Measurements from ENCODE around the gene HUNK.

The HUNK gene

GRCh38 chr21:31877463-31877957 lies 4.7 kb downstream of the HUNK start:
- Histone ChIP-seq H3K4me3 (ENCODE audit: low read depth in 1 of 2, low read length in 1 of 2) (no peak overlapping the region), H3K36me3 (no peaks in the 10 kb centered on the region), H3K27ac (no peak overlapping the region), H3K27me3 (peaks cover 87% of the 10 kb centered on the region), H3K9me3 (no peaks in the 10 kb centered on the region), H3K4me1 (ENCODE audit: control insufficient read depth in 1 of 2, insufficient read depth in 1 of 2, low read depth in 1 of 2, low read length in 1 of 2) (peaks cover 0 to 5% of the 10 kb centered on the region in 2 experiments)
- no peak for TF ChIP-seq CTCF (IDR thresholded peaks at IDR 0.05)

DNA sequence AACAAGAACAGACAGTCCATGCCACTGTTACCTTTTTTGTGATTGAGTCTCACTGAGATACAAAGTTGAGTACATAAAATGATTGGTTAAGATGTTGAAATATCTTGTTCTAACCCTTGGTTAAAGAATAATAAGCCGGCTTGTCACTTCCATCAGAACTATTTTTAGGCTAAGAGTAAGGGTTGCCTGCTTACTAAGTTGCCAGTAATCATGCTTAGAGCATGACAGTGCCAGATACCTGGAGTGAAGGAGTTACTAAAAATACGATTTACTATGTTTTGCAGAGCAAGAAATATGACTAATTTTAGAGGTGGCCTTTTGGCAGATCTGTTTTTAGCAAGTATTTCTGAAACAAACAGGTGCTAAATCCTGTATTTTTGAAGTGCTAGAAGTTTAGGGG lies 6.0 kb downstream of the HUNK start:
- Histone ChIP-seq H3K4me1 (ENCODE audit: control insufficient read depth in 1 of 2, insufficient read depth in 1 of 2, low read depth in 1 of 2, low read length in 1 of 2) (peaks cover 0 to 3% of the 10 kb centered on the region in 2 experiments), H3K9me3 (no peaks in the 10 kb centered on the region), H3K36me3 (no peaks in the 10 kb centered on the region), H3K4me3 (ENCODE audit: low read depth in 1 of 2, low read length in 1 of 2) (no peak overlapping the region), H3K27ac (no peak overlapping the region), H3K27me3 (peaks cover 74% of the 10 kb centered on the region)
- TF ChIP-seq CTCF (IDR thresholded peaks at IDR 0.05) = no peak

DNA sequence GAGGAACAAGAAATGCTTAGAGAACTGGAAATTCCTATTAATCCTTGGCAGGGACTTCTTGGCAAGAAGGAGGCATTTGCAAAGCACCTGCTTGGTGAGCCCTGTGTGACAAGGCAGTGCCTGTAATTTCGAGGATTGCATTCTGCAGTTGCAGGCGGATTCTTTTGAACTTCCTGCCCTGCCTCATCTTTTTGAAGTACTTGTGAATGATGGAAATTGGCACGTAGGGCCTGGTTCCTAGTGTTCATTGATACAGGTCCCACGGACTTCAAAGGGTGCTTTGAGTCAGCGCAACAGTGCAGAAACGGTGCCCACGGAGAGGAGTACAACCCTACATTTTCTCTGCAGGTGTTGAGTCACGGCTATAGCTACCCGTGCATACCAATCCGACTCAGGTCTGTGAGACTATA lies 6.4 kb downstream of the HUNK start:
- Histone ChIP-seq H3K9me3 (no peaks in the 10 kb centered on the region), H3K27me3 (peaks cover 70% of the 10 kb centered on the region), H3K4me1 (ENCODE audit: control insufficient read depth in 1 of 2, insufficient read depth in 1 of 2, low read depth in 1 of 2, low read length in 1 of 2) (no peaks in the 10 kb centered on the region), H3K4me3 (ENCODE audit: low read depth in 1 of 2, low read length in 1 of 2) (no peak overlapping the region), H3K36me3 (no peaks in the 10 kb centered on the region), H3K27ac (no peak overlapping the region)
- TF ChIP-seq CTCF (IDR thresholded peaks at IDR 0.05) = no peak

DNA sequence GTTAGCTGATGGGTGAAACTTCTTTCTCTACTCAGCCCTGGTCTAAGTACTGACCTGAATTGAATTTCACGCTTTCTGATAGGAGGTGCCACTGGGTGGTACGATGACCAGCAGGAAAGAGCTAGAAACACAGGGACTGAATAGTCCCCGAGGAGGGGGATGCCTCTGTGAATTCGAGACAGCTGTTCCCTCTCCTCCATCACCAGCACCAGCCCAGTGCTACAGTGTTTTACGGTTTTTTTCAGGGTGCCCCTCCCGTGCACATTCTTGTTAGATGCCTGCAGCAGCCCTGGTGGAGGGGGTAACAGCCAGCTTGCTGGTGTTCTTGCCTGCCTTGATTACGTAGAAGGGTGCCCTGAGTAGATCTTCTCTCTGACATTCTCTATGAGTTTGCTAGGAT lies 7.1 kb downstream of the HUNK start:
- no peak overlapping the region for H3K27ac ChIP-seq
- no peaks in the 10 kb centered on the region for H3K9me3 ChIP-seq
- H3K4me3 ChIP-seq (ENCODE audit: low read depth in 1 of 2, low read length in 1 of 2) = no peak overlapping the region
- no peaks in the 10 kb centered on the region for H3K4me1 ChIP-seq (ENCODE audit: control insufficient read depth in 1 of 2, insufficient read depth in 1 of 2, low read depth in 1 of 2, low read length in 1 of 2)
- H3K36me3 ChIP-seq = no peaks in the 10 kb centered on the region
- TF ChIP-seq CTCF (IDR thresholded peaks at IDR 0.05) = no peak
- H3K27me3 ChIP-seq = peaks cover 63% of the 10 kb centered on the region

DNA sequence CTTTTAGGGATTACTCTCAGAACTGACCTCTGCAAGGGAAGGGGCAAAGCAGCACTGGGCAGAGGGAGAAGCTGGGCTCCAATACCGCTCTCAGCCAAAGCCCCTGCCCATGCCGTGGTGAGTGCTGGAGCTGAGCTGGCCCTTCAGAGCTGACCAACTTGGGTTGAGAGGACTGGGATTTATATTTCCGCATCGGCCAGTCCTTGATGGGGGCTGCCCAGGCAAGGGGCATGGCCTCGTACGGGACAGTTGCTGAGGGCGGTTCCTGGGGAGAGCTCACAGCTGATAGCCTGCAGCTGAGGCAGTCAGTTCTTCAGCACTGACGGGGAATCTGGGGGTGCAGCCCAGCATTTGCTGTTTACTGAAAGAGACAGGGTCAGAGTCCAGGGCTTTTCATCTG lies 8.0 kb downstream of the HUNK start:
- Histone ChIP-seq H3K4me3 (ENCODE audit: low read depth in 1 of 2, low read length in 1 of 2) (no peak overlapping the region), H3K27ac (no peak overlapping the region), H3K36me3 (no peaks in the 10 kb centered on the region), H3K9me3 (no peaks in the 10 kb centered on the region), H3K27me3 (peaks cover 54% of the 10 kb centered on the region), H3K4me1 (ENCODE audit: control insufficient read depth in 1 of 2, insufficient read depth in 1 of 2, low read depth in 1 of 2, low read length in 1 of 2) (no peaks in the 10 kb centered on the region)
- TF ChIP-seq CTCF (IDR thresholded peaks at IDR 0.05) = no peak

DNA sequence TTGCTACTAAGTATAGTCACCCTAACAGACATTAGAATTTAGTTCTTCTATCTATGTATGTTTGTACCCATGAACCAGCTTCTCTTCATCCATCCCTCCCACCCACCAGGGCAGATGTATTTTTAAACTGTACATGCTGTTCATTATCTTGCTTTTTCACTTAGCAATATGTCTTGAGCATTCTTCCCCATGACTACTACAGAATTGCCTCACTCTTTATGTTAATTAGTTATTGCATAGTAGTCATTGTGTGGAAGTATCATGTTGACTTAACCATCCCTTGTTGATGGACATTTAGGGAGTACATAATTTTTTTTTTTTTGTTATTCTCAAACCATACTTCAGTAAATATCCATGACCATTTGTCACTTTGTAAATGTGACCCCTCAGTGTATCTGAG lies 9.9 kb downstream of the HUNK start:
- Histone ChIP-seq H3K4me1 (ENCODE audit: control insufficient read depth in 1 of 2, insufficient read depth in 1 of 2, low read depth in 1 of 2, low read length in 1 of 2) (no peaks in the 10 kb centered on the region), H3K4me3 (ENCODE audit: low read depth in 1 of 2, low read length in 1 of 2) (no peak overlapping the region), H3K27ac (no peak overlapping the region), H3K27me3 (peaks cover 35% of the 10 kb centered on the region), H3K36me3 (no peaks in the 10 kb centered on the region), H3K9me3 (no peaks in the 10 kb centered on the region)
- no peak for TF ChIP-seq CTCF (IDR thresholded peaks at IDR 0.05)
